ENCODE data around the gene ABCA5. TPM values are rescaled to one million over a fixed set of nuclear protein-coding genes. Genes with fewer than 3 reads are reported as not detected.

The ABCA5 gene
- total and polyA plus RNA-seq, 2 of the 13 experiments (the other 11 are each of a cell fraction or from before 2014, with no cell fraction given): 9.7 to 10.1 TPM

- TF ChIP-seq ZNF12 (CRISPR knock-in tag; IDR thresholded peaks at IDR 0.05) (0 out of 2 replicates have a peak, but pooled peaks have one; percentile 46), ZFP36L1 (CRISPR knock-in tag; IDR thresholded peaks at IDR 0.05) (peak; percentile 85; the same call in 1 of the 2 replicates), SNAPC5 (CRISPR knock-in tag; IDR thresholded peaks at IDR 0.05; ENCODE audit: borderline replicate concordance) (no peak), RFX5 (IDR thresholded peaks at IDR 0.05; ENCODE audit: low read depth, low read length) (peak; percentile 31; the same call in 1 of the 2 replicates), ZSCAN31 (CRISPR knock-in tag; IDR thresholded peaks at IDR 0.05; ENCODE audit: low read depth) (peak; percentile 98), DBP (CRISPR knock-in tag; IDR thresholded peaks at IDR 0.05; ENCODE audit: not compliant biosample characterization) (no peak), ZNF205 (CRISPR knock-in tag; IDR thresholded peaks at IDR 0.05) (0 out of 2 replicates have a peak, but pooled peaks have one; percentile 15), HOXA9 (CRISPR knock-in tag; IDR thresholded peaks at IDR 0.05; ENCODE audit: borderline replicate concordance) (no peak), ZBED4 (CRISPR knock-in tag; IDR thresholded peaks at IDR 0.05; ENCODE audit: borderline replicate concordance) (no peak; the same call in 1 of the 2 replicates), RFXANK (CRISPR knock-in tag; IDR thresholded peaks at IDR 0.05) (no peak), NCOA5 (CRISPR knock-in tag; IDR thresholded peaks at IDR 0.05) (no peak), ZNF513 (CRISPR knock-in tag; conservative IDR thresholded peaks at IDR 0.05) (no peak), ZNF749 (CRISPR knock-in tag; IDR thresholded peaks at IDR 0.05; ENCODE audit: borderline replicate concordance) (peak; percentile 95; the same call in 1 of the 2 replicates), IRF2 (CRISPR knock-in tag; IDR thresholded peaks at IDR 0.05) (peak; percentile 71), ZNF891 (CRISPR knock-in tag; IDR thresholded peaks at IDR 0.05) (peak; percentile 92; the same call in 1 of the 2 replicates), RXRB (CRISPR knock-in tag; IDR thresholded peaks at IDR 0.05; ENCODE audit: borderline replicate concordance) (0 out of 2 replicates have a peak, but pooled peaks have one; percentile 12), EED (CRISPR knock-in tag; IDR thresholded peaks at IDR 0.05) (peak; percentile 97), NR2C2 (CRISPR knock-in tag; IDR thresholded peaks at IDR 0.05; ENCODE audit: borderline replicate concordance) (peak; percentile 37; the same call in 1 of the 2 replicates), TRIM24 (CRISPR knock-in tag; IDR thresholded peaks at IDR 0.05) (no peak), SRSF9 (IDR thresholded peaks at IDR 0.05; ENCODE audit: borderline replicate concordance, insufficient read depth, low read depth, low read length, poor library complexity, severe bottlenecking) (no peak), ETV6 (CRISPR knock-in tag; conservative IDR thresholded peaks at IDR 0.05) (0 out of 2 replicates have a peak, but pooled peaks have one; percentile 25), WIZ (CRISPR knock-in tag; IDR thresholded peaks at IDR 0.05) (no peak; the same call in 1 of the 2 replicates), ZNF878 (CRISPR knock-in tag; IDR thresholded peaks at IDR 0.05) (peak; percentile 2; the same call in 1 of the 2 replicates), KLF12 (CRISPR knock-in tag; IDR thresholded peaks at IDR 0.05; ENCODE audit: borderline replicate concordance) (peak; percentile 65; the same call in 1 of the 2 replicates)
Observed at GRCh38 chr17:69327060-69327831, at the start of gene ABCA5 (continued).
